ENCODE results near the gene LBR.

- TF ChIP-seq, protein P1, sequence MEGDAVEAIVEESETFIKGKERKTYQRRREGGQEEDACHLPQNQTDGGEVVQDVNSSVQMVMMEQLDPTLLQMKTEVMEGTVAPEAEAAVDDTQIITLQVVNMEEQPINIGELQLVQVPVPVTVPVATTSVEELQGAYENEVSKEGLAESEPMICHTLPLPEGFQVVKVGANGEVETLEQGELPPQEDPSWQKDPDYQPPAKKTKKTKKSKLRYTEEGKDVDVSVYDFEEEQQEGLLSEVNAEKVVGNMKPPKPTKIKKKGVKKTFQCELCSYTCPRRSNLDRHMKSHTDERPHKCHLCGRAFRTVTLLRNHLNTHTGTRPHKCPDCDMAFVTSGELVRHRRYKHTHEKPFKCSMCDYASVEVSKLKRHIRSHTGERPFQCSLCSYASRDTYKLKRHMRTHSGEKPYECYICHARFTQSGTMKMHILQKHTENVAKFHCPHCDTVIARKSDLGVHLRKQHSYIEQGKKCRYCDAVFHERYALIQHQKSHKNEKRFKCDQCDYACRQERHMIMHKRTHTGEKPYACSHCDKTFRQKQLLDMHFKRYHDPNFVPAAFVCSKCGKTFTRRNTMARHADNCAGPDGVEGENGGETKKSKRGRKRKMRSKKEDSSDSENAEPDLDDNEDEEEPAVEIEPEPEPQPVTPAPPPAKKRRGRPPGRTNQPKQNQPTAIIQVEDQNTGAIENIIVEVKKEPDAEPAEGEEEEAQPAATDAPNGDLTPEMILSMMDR (IDR thresholded peaks at IDR 0.05; ENCODE audit: low read length), result no peak
- TF ChIP-seq EZH2 (IDR thresholded peaks at IDR 0.05; ENCODE audit: borderline replicate concordance, low read length), result no peak
Measured at GRCh38 chr1:225442123-225442505, 14.3 kb upstream of the LBR start.

All from OCI-LY1 (cell line).